Endodermal cell (in vitro differentiated cells): ENCODE measurements around the gene KDM4F. TPM values are rescaled to one million over a fixed set of nuclear protein-coding genes. Genes with fewer than 3 reads are reported as not detected.
"Not testable (repeated sequence)": the region's sequence is repeated elsewhere in the genome, so short reads cannot be mapped to it uniquely, and the experiment has no call there.

Source experiments
- DNase-seq: peaks from one replicate; pipeline ENCODE4 v3.0.0-alpha.2; 2017
- H3K27ac ChIP-seq: 2 replicates; pipeline ENCODE4 v1.5.1; 2013; ENCODE audit warnings: mild to moderate bottlenecking, low read depth, low read length, moderate library complexity
- H3K27me3 ChIP-seq: 2 replicates; pipeline ENCODE4 v1.6.1; 2013; ENCODE audit warnings: mild to moderate bottlenecking, low read length, moderate library complexity; ENCODE audit not compliant: insufficient read depth, control insufficient read depth, poor library complexity, severe bottlenecking
- H3K36me3 ChIP-seq: 2 replicates; pipeline ENCODE4 v1.7.0; 2013; ENCODE audit warnings: mild to moderate bottlenecking, low read length, moderate library complexity; ENCODE audit not compliant: control insufficient read depth, insufficient read depth
- H3K4me1 ChIP-seq: one replicate; pipeline ENCODE4 v1.7.0; 2013; ENCODE audit warnings: low read length; ENCODE audit not compliant: control insufficient read depth, insufficient read depth
- H3K4me3 ChIP-seq: 2 replicates; pipeline ENCODE4 v1.5.1; 2013; ENCODE audit warnings: mild to moderate bottlenecking, low read length, moderate library complexity
- H3K9ac ChIP-seq: 2 replicates; pipeline ENCODE4 v1.6.1; 2013; ENCODE audit warnings: mild to moderate bottlenecking, low read length, moderate library complexity; ENCODE audit not compliant: poor library complexity, severe bottlenecking; ENCODE audit errors: extremely low read depth
- H3K9me3 ChIP-seq: 2 replicates; pipeline ENCODE4 v1.6.1; 2013; ENCODE audit warnings: mild to moderate bottlenecking, low read length, moderate library complexity; ENCODE audit not compliant: control insufficient read depth
- H3K27ac Mint-ChIP-seq: 2 replicates; pipeline ENCODE4 v1.8.0; 2020; ENCODE audit warnings: mixed read lengths
- H3K27me3 Mint-ChIP-seq: 2 replicates; pipeline ENCODE4 v1.8.0; 2021; ENCODE audit warnings: mild to moderate bottlenecking, mixed read lengths; ENCODE audit not compliant: insufficient read depth
- H3K36me3 Mint-ChIP-seq: 2 replicates; pipeline ENCODE4 v1.8.0; 2020; ENCODE audit warnings: low read depth, mixed read lengths
- H3K4me1 Mint-ChIP-seq: 2 replicates; pipeline ENCODE4 v1.8.0; 2020; ENCODE audit warnings: mixed read lengths
- H3K4me3 Mint-ChIP-seq: 2 replicates; pipeline ENCODE4 v1.8.0; 2020; ENCODE audit warnings: mild to moderate bottlenecking, moderate library complexity, mixed read lengths
- H3K9me3 Mint-ChIP-seq: 2 replicates; pipeline ENCODE4 v1.8.0; 2020; ENCODE audit warnings: mild to moderate bottlenecking, mixed read lengths
- CTCF ChIP-seq: fragments of 200-600 bp; sonication (generic); conservative IDR thresholded peaks from 2 replicates; pipeline ENCODE4 v1.5.0; 2021; ENCODE audit warnings: antibody characterized with exemption, mild to moderate bottlenecking
- WGBS, 2 experiments: methylation state at CpG; one replicate each; pipeline versions ENCODE4 v1.1.5 to v1.1.7; 2013; ENCODE audit warnings: missing lambda C conversion rate in 2 of 2, mixed read lengths in 1 of 2; ENCODE audit not compliant: insufficient coverage in 1 of 2, insufficient read length in 1 of 2; 5-methylcytosine and 5-hydroxymethylcytosine counted together
- long read RNA-seq, 4 experiments: library from polyadenylated mRNA in 2 of 4; library from RNA in 1 of 4; library from capped mRNA in 1 of 4; stranded (forward) in 3 of 4; unstranded in 1 of 4; transcript quantifications; one replicate each; pipeline ENCODE4 v2.0.0, GENCODE V29; 2020 to 2021; ENCODE audit warnings: inconsistent platforms in 1 of 4
- polyA plus RNA-seq, 2 experiments: library from polyadenylated mRNA; stranded (reverse); fragments of 50-300 nt; gene quantifications; one replicate each; pipeline ENCODE4 v1.2.3, GENCODE V29; 2013
- total RNA-seq, 2 donors: library from RNA; stranded (reverse); fragmentation: NEBNext Ultra II Directional in 1 of 2; extraction: Animal tissue kit (Norgen Biotek cat#: 25700) in 1 of 2; gene quantifications; 2 replicates in 1 of 2; 3 replicates in 1 of 2; pipeline ENCODE4 v1.2.1, GENCODE V29; 2021

Gene KDM4F
- total RNA-seq, result not detected
- not detected for polyA plus RNA-seq (2013, experiment 1 of 2)
- polyA plus RNA-seq (2013, experiment 2 of 2), result not detected
- long read RNA-seq, experiment 1, result 0 reads
- long read RNA-seq, experiment 2, result 0 reads
- long read RNA-seq, experiment 3, result 0 reads
- long read RNA-seq, experiment 4, result 0 reads

- not testable (repeated sequence) for H3K36me3 Mint-ChIP-seq, H3K36me3 ChIP-seq, H3K4me1 Mint-ChIP-seq, H3K27ac Mint-ChIP-seq, H3K9ac ChIP-seq, H3K4me1 ChIP-seq, H3K9me3 Mint-ChIP-seq, H3K27ac ChIP-seq, H3K9me3 ChIP-seq, H3K4me3 ChIP-seq, H3K4me3 Mint-ChIP-seq, H3K27me3 ChIP-seq, DNase-seq
- H3K27me3 Mint-ChIP-seq, result peaks cover 38% of the 10 kb centered on the region
- WGBS, 2 experiments, result 80 to 96% methylated on average over 1 to 3 of the region's 3 CpGs
These were observed at the start of gene KDM4F for GRCh38 chr11:95049122-95049521. KDM4F (plus strand) TSS chr11:95049422.

- H3K9me3 Mint-ChIP-seq, result no peaks in the 10 kb centered on the region
- H3K36me3 Mint-ChIP-seq, result no peaks in the 10 kb centered on the region
- no peak for DNase-seq
- H3K9ac ChIP-seq, result no peak overlapping the region
- peaks cover 12% of the 10 kb centered on the region for H3K27me3 Mint-ChIP-seq
- no peak overlapping the region for H3K27ac ChIP-seq
- H3K4me1 ChIP-seq, result no peaks in the 10 kb centered on the region
- H3K4me3 ChIP-seq, result no peak overlapping the region
- no peak overlapping the region for H3K4me3 Mint-ChIP-seq
- H3K4me1 Mint-ChIP-seq, result no peaks in the 10 kb centered on the region
- no peak for TF ChIP-seq CTCF
- no peaks in the 10 kb centered on the region for H3K9me3 ChIP-seq
- H3K27ac Mint-ChIP-seq, result no peak overlapping the region
- H3K36me3 ChIP-seq, result no peaks in the 10 kb centered on the region
- H3K27me3 ChIP-seq, result peaks cover 17% of the 10 kb centered on the region
These were observed 45.5 kb upstream of the KDM4F start for GRCh38 chr11:95003716-95004115.

GRCh38 chr11:95005642-95006041, 43.6 kb upstream of the KDM4F start:
- no peaks in the 10 kb centered on the region for H3K9me3 ChIP-seq
- Mint-ChIP-seq H3K9me3 (no peaks in the 10 kb centered on the region), H3K4me3 (no peak overlapping the region), H3K27me3 (peaks cover 21% of the 10 kb centered on the region), H3K4me1 (no peaks in the 10 kb centered on the region), H3K27ac (no peak overlapping the region), H3K36me3 (no peaks in the 10 kb centered on the region)
- no peak overlapping the region for H3K4me3 ChIP-seq
- TF ChIP-seq CTCF, result no peak
- H3K27ac ChIP-seq, result no peak overlapping the region
- DNase-seq, result no peak
- no peaks in the 10 kb centered on the region for H3K4me1 ChIP-seq
- 100% methylated on average over 1 of the region's 1 CpG; no CpG with 5 or more reads in 1 of the 2 experiments for WGBS, 2 experiments
- H3K27me3 ChIP-seq, result peaks cover 24% of the 10 kb centered on the region
- no peak overlapping the region for H3K9ac ChIP-seq
- H3K36me3 ChIP-seq, result no peaks in the 10 kb centered on the region

- no peak for TF ChIP-seq CTCF
- no peaks in the 10 kb centered on the region for H3K36me3 Mint-ChIP-seq
These were observed 37.8 kb upstream of the KDM4F start for GRCh38 chr11:95011376-95011775.

More at GRCh38 chr11:95011376-95011775, 37.8 kb upstream of the KDM4F start:
- H3K4me3 Mint-ChIP-seq, result no peak overlapping the region
- no peaks in the 10 kb centered on the region for H3K36me3 ChIP-seq
- no peaks in the 10 kb centered on the region for H3K9me3 Mint-ChIP-seq
- no peaks in the 10 kb centered on the region for H3K9me3 ChIP-seq
- DNase-seq, result no peak
- H3K27ac Mint-ChIP-seq, result no peak overlapping the region
- no peaks in the 10 kb centered on the region for H3K4me1 ChIP-seq
- no peaks in the 10 kb centered on the region for H3K4me1 Mint-ChIP-seq
- H3K27me3 Mint-ChIP-seq, result peaks cover 14% of the 10 kb centered on the region
- no peak overlapping the region for H3K27ac ChIP-seq
- H3K9ac ChIP-seq, result no peak overlapping the region
- H3K27me3 ChIP-seq, result peaks cover 16% of the 10 kb centered on the region
- no peak overlapping the region for H3K4me3 ChIP-seq
